ENCODE measurements around the gene PPM1L.

PPM1L gene

GRCh38 chr3:160763073-160763472 is 7.0 kb downstream of the PPM1L start:
- no peak for DNase-seq (ENCODE audit: low spot score)

- DNase-seq (ENCODE audit: low spot score): no peak
Measured at GRCh38 chr3:160765211-160765610, 9.2 kb downstream of the PPM1L start.

- no peak for DNase-seq (ENCODE audit: low spot score)
Measured at GRCh38 chr3:160768031-160768430, 12.0 kb downstream of the PPM1L start.

- no peak for DNase-seq (ENCODE audit: low spot score)
Measured at GRCh38 chr3:160768918-160769317, 12.9 kb downstream of the PPM1L start.

- DNase-seq (ENCODE audit: low spot score): no peak
Measured at GRCh38 chr3:160771811-160772459, 15.9 kb downstream of the PPM1L start.

GRCh38 chr3:160773722-160774121 is 17.7 kb downstream of the PPM1L start:
- no peak for DNase-seq (ENCODE audit: low spot score)

- DNase-seq (ENCODE audit: low spot score): no peak
Measured at GRCh38 chr3:160774172-160774571, 18.1 kb downstream of the PPM1L start.

- no peak for DNase-seq (ENCODE audit: low spot score)
Measured at GRCh38 chr3:160778480-160778879, 22.4 kb downstream of the PPM1L start.

- DNase-seq (ENCODE audit: low spot score): no peak
Measured at GRCh38 chr3:160779040-160779439, 23.0 kb downstream of the PPM1L start.

- DNase-seq (ENCODE audit: low spot score): no peak
Measured at GRCh38 chr3:160780245-160780644, 24.2 kb downstream of the PPM1L start.

GRCh38 chr3:160781402-160781801 is 25.4 kb downstream of the PPM1L start:
- no peak for DNase-seq (ENCODE audit: low spot score)

- no peak for DNase-seq (ENCODE audit: low spot score)
Measured at GRCh38 chr3:160781863-160782262, 25.8 kb downstream of the PPM1L start.

GRCh38 chr3:160784853-160785252 is 28.8 kb downstream of the PPM1L start:
- no peak for DNase-seq (ENCODE audit: low spot score)

GRCh38 chr3:160790726-160791125 is 34.7 kb downstream of the PPM1L start:
- DNase-seq (ENCODE audit: low spot score): no peak

GRCh38 chr3:160792540-160792939 is 36.5 kb downstream of the PPM1L start:
- no peak for DNase-seq (ENCODE audit: low spot score)

GRCh38 chr3:160793722-160794252 is 37.8 kb downstream of the PPM1L start:
- no peak for DNase-seq (ENCODE audit: low spot score)

GRCh38 chr3:160796089-160796812 is 40.2 kb downstream of the PPM1L start:
- DNase-seq (ENCODE audit: low spot score): no peak

- no peak for DNase-seq (ENCODE audit: low spot score)
Measured at GRCh38 chr3:160796813-160797164, 40.8 kb downstream of the PPM1L start.

GRCh38 chr3:160797356-160797755 is 41.3 kb downstream of the PPM1L start:
- DNase-seq (ENCODE audit: low spot score): no peak

- peak; percentile 16 for DNase-seq (ENCODE audit: low spot score)
Measured at GRCh38 chr3:160801386-160802118, 45.5 kb downstream of the PPM1L start.

- DNase-seq (ENCODE audit: low spot score): no peak
Measured at GRCh38 chr3:160804762-160805161, 48.7 kb downstream of the PPM1L start.

GRCh38 chr3:160806094-160806493 is 50.1 kb downstream of the PPM1L start:
- no peak for DNase-seq (ENCODE audit: low spot score)

- DNase-seq (ENCODE audit: low spot score): no peak
Measured at GRCh38 chr3:160806686-160807085, 50.7 kb downstream of the PPM1L start.

Measured in GM03348 (cell line).